Measurements from ENCODE around the gene ADAMTS13.

DNA sequence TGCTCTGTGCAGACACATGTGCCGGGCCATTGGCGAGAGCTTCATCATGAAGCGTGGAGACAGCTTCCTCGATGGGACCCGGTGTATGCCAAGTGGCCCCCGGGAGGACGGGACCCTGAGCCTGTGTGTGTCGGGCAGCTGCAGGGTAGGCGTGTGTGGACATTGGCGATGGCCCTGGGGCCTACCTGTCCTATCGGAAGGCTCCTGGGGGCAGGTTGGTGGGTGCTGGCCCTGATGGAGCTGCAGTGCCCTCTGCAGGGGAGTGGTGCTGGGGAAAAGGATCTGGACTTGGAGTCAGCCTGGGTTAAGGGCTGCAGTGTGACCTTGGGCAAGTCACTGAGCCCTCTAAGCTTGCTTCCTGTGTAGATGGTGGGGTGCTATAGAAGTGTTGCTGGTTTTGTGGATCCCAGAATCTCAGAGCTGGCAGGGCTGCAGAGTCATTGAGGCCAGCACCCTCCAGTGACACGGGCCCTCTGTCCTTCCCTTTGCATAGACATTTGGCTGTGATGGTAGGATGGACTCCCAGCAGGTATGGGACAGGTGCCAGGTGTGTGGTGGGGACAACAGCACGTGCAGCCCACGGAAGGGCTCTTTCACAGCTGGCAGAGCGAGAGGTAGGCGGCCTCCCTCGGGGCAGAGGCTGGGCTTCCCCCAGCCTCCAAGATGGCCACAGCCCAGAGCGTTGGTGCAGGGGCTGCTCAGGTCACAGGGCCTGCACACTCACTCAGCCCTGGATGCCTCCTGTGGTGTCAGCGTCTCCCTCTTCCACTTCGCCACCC is 15.8 kb downstream of the ADAMTS13 start:
- TF ChIP-seq, protein P1, sequence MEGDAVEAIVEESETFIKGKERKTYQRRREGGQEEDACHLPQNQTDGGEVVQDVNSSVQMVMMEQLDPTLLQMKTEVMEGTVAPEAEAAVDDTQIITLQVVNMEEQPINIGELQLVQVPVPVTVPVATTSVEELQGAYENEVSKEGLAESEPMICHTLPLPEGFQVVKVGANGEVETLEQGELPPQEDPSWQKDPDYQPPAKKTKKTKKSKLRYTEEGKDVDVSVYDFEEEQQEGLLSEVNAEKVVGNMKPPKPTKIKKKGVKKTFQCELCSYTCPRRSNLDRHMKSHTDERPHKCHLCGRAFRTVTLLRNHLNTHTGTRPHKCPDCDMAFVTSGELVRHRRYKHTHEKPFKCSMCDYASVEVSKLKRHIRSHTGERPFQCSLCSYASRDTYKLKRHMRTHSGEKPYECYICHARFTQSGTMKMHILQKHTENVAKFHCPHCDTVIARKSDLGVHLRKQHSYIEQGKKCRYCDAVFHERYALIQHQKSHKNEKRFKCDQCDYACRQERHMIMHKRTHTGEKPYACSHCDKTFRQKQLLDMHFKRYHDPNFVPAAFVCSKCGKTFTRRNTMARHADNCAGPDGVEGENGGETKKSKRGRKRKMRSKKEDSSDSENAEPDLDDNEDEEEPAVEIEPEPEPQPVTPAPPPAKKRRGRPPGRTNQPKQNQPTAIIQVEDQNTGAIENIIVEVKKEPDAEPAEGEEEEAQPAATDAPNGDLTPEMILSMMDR (IDR thresholded peaks at IDR 0.05) = no peak
- TF ChIP-seq POLR2A (IDR thresholded peaks at IDR 0.05) = no peak
